ENCODE data around the gene CFAP57.

GRCh38 chr1:43137445-43138052 is 34.6 kb upstream of the CFAP57 start:
- TF ChIP-seq SUZ12 (IDR thresholded peaks at IDR 0.05; ENCODE audit: extremely low read depth, insufficient read depth, insufficient read length) (no peak), YY1 (IDR thresholded peaks at IDR 0.05; ENCODE audit: insufficient read depth, insufficient read length) (no peak), ZNF274 (IDR thresholded peaks at IDR 0.05; ENCODE audit: low read depth, low read length) (no peak)
